HG02678 (cell line): Measurements from ENCODE around the gene PRSS8.
"Not testable (repeated sequence)": the region's sequence is repeated elsewhere in the genome, so short reads cannot be mapped to it uniquely, and the experiment has no call there.

Experiments
- ATAC-seq: cut with Tn5 transposase; IDR thresholded peaks from one replicate; pipeline ENCODE4 v1.9.1; 2021; ENCODE audit warnings: mild to moderate bottlenecking, moderate library complexity; ENCODE audit not compliant: unreplicated experiment

Gene PRSS8

DNA sequence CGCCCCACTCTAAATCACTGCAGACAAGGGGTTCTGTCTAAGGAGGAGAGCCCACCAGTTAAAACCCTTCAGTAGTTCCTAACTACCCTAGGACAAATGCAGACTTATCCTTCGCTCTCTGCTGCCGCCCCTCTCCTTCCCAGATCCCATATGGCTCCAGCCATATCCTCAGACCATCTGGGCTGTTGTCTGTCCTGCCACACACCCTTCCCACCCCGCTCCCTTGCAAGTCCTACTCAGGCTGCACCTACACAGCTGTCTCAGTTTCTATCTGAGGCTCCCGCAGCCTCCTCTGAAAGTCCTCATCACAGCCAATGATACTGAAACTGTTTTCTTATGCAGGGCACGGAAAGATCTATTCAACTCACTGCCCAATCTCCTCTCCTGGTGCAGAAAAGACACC lies 28.1 kb downstream of the PRSS8 start:
- peak; percentile 53 for ATAC-seq

- ATAC-seq, result no peak
Observed at GRCh38 chr16:31106509-31107464, 28.7 kb downstream of the PRSS8 start.

GRCh38 chr16:31105677-31106213 lies 29.8 kb downstream of the PRSS8 start:
- ATAC-seq, result peak; percentile 43

DNA sequence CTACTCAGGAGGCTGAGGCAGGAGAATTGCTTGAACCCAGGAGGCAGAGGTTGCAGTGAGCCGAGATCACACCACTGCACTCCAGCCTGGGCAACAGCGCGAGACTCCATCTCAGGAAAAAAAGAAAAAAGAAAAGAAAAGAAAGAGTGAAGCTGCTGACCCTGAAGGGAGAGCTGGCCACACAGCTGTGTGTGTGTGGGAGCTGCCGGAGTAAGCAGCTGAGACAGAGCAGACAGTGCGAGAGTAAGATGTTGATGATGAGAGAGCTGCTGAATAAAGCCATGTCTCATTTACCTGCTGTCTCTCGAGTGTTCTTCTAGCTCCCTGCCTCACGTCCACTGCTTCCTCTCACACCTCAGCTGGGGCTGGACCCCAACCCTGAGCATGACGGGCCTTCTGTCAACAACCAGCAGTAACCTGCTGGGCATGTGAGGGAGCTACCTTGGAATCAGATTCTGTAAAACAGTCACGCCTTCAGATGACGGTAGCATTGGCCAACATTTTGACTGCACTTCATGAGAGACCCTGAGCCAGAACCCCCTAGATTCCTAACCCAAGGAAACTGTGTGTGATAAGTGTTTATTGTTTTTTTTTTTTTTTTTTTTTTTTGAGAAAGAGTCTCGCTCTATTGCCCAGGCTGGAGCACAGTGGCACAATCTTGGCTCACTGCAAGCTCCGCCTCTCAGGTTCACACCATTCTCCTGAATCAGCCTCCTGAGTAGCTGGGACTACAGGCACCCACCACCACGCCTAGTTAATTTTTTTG lies 34.5 kb downstream of the PRSS8 start:
- ATAC-seq, result not testable (repeated sequence)

DNA sequence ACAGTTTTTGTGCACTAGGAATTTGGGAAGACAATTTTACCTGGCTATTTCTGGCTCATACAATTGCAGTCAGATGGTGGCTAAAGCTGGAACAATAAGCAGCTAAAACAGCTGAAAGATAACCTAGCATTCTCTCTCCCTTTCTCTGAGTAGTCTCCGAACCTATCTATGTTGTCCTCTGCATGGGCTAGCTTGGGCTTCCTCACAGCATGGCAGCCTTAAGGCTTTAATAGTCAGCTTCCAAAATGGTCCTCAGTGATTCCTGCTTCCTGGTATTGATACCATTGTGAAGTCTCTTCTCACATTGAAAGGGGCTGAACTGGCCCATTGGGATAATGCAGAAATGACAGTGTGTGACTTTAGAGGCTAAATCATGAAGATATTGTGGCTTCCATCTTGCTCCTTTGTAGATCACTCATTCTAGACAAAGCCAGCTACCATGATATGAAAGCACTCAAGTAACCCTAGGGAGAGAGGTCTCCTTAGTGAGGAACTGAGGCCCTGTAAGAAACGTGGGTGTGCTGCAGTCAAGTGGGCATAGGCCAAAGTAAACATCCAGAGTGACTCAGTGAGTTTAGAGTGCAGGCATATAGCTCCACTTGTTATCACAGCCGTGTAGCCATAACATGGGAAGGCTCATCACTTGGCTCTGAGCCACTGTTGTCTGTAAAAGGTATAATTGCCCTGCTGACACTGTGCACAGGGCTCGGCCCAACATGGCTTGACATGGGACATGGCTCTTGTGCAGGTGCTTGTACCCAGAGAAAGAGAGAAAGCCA lies 35.5 kb downstream of the PRSS8 start:
- ATAC-seq, result no peak

GRCh38 chr16:31094424-31095120 lies 41.0 kb downstream of the PRSS8 start, which contains the start of gene VKORC1:
Gene VKORC1 (minus strand): TSS chr16:31094797. CDS start chr16:31094729, 68 bp downstream.
- peak; percentile 90 for ATAC-seq

GRCh38 chr16:31094088-31094423 lies 41.5 kb downstream of the PRSS8 start:
- ATAC-seq, result peak; percentile 8

GRCh38 chr16:31093132-31093703 lies 42.3 kb downstream of the PRSS8 start:
- no peak for ATAC-seq

- ATAC-seq, result no peak
Observed at GRCh38 chr16:31092330-31092729, 43.2 kb downstream of the PRSS8 start.

DNA sequence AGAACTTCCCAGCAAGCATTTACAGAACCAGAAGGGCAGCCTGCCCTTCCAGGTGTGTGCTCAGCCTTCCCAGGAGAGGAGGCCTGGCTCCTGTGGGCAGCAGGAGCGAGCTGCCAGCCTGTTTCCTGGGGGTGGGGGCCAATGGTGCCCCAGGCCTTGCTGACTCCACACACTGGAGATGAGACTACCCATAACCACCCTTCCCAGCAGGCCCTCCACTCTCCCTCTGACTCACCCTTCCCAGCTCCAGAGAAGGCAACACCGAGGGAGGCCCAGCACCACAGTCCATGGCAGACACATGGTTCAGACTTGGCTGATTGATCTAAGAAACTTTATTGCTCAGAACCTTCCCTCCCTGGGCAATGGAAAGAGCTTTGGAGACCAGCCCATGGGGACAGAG lies 45.0 kb downstream of the PRSS8 start:
- no peak for ATAC-seq

DNA sequence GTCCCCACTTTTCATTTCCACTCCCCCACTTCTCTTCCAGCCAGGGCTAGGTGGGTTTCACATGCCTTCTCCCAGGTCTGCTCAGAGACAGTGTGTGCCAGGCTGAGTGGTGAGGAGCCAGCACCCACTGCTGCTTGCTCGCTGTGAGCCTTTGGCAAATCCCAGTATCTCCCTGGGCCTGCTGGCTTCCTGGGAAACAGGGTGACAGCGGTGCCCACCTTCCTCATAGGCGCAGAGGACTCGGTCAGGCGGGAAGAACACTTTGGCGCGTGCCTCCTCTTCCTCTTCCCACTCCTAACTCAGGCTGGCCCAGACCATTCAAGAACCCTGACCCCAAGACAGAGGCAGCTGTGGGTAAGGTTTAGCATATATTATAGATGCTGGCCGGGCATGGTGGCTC lies 46.3 kb downstream of the PRSS8 start:
- no peak for ATAC-seq

DNA sequence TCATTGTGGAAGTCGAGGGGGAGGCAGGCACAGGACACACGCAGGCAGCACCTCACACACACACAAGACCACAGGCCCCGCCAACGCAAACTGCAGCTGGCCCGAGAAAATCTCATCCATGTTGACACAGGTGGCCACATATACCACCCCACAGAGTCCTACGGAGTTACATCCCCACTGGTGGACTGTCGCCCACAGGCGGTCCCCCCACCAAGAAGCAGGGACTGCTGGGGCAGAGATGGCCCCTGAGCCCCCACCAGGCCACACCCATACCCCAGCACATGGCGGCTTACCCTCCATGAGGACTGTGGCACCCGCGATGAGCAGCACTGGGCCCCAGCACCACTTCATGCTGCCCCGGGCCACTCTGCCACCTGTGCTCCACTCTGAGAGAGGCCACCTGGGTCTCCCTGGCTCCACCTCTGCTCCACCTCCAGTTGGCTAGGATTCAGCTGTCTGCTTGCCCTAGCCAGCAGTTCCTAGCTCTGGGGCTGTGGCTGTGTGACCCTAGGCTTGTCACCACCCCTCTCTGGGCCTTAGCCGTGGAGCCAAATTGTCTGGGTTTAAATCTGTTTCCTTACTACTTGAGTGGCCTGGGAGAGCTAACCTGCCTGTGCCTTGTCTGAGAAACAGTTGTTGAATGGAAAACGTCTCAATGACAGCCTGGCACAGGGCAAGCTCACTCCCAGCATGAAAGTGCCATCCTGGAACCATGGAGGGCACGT lies 46.9 kb downstream of the PRSS8 start, which contains the start of gene PRSS53:
TSS of gene PRSS53 (minus strand) at position 485 of the 725 bp plus-strand sequence. CDS start at position 351, 134 bp downstream.
- ATAC-seq, result no peak

- ATAC-seq, result no peak
Observed at GRCh38 chr16:31087971-31088370, 47.6 kb downstream of the PRSS8 start.

- ATAC-seq, result no peak
Observed at GRCh38 chr16:31087481-31087880, 48.0 kb downstream of the PRSS8 start.

DNA sequence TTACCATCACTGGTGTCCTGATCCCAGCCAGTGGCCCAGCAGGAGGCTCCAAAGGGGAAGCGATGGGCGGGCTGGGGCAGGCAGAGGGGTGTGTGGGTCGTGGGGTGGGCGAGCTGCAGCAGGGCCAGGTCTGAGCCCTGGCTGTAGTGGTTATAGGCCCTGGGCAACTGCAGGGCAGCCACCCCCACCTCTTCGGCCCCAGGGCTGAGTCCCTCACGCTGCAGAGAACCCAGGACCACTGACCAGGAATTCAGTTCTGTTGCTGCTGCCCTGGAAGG lies 49.0 kb downstream of the PRSS8 start:
- no peak for ATAC-seq

DNA sequence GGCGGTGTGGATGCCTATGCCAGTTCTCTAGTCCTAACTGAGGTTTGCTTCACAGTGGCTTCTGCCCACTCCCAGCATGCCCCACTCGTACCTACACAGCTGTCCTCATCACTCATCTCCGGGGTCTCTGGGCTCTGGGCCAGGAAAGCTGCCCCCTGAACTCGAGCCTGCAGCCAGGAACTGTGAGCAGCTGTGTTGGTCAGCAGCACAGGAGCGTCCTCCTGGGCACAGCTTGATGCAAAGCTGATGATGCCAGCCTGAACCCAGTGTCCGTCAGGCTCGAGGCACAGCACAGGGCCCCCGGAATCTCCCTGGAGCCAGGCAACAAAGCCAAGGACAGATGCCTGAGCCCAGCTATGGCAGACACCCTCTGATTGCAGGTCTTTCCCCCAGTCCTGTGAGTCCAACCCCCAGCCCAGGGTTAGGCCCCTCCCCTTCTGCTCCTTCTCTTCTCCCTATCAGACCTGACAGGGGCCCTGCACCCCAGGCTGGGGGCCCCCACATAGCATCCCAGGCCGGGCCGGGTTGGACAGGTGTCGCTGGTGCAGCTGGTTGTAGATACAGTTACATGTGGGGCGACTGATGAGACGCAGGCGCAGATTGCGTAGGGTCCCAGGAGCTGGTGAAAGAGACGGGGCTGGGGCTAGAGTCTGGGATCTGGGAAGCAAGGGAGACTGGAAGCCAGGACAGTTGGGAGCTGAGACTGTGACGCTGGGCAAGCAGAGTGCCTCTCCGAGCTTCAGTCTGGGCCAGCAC lies 49.5 kb downstream of the PRSS8 start:
- no peak for ATAC-seq

DNA sequence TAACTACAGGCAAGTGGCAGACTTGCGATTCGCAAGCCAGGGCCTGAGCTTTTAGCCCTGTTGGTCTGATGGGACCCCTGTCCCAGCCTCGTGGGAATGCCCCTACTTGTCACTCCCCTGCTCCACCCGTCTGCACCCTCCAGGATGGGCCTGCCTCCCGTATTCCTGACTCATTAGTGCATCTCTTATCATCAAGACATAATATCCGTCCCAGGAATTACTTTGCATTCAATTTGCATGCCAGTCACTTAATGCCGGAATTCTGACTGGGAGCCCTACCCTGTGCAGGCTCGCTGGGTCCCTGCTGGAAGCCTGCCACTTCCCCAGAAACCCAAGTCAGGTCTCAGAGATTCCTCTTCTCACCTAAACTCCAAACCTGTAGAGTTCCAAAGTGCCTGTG lies 50.1 kb downstream of the PRSS8 start:
- no peak for ATAC-seq

- ATAC-seq, result no peak
Observed at GRCh38 chr16:31084584-31085302, 50.8 kb downstream of the PRSS8 start.
